ENCODE results near the gene SH3BP4.

The SH3BP4 gene

GRCh38 chr2:234951664-234952269, at the start of gene SH3BP4:
Gene SH3BP4 (plus strand): TSS chr2:234952017. CDS start chr2:235035003, 82,986 bp downstream.
- in situ Hi-C loops (cut with MboI; ENCODE audit: low sequenced_read_pairs) = no loop called here

- in situ Hi-C loops (cut with MboI; ENCODE audit: low sequenced_read_pairs) = no loop called here
Observed at GRCh38 chr2:234904785-234905184, 47.0 kb upstream of the SH3BP4 start.

GRCh38 chr2:234905547-234906265, 46.1 kb upstream of the SH3BP4 start:
- in situ Hi-C loops (cut with MboI; ENCODE audit: low sequenced_read_pairs) = no loop called here

GRCh38 chr2:234910186-234910679, 41.6 kb upstream of the SH3BP4 start:
- in situ Hi-C loops (cut with MboI; ENCODE audit: low sequenced_read_pairs) = no loop called here

- in situ Hi-C loops (cut with MboI; ENCODE audit: low sequenced_read_pairs) = no loop called here
Observed at GRCh38 chr2:234911271-234911670, 40.5 kb upstream of the SH3BP4 start.

- in situ Hi-C loops (cut with MboI; ENCODE audit: low sequenced_read_pairs) = no loop called here
Observed at GRCh38 chr2:234912437-234912836, 39.4 kb upstream of the SH3BP4 start.

- in situ Hi-C loops (cut with MboI; ENCODE audit: low sequenced_read_pairs) = no loop called here
Observed at GRCh38 chr2:234913208-234913626, 38.6 kb upstream of the SH3BP4 start.

- in situ Hi-C loops (cut with MboI; ENCODE audit: low sequenced_read_pairs) = no loop called here
Observed at GRCh38 chr2:234914371-234915154, 37.3 kb upstream of the SH3BP4 start.

- in situ Hi-C loops (cut with MboI; ENCODE audit: low sequenced_read_pairs) = no loop called here
Observed at GRCh38 chr2:234916674-234917073, 35.1 kb upstream of the SH3BP4 start.

GRCh38 chr2:234917211-234917975, 34.4 kb upstream of the SH3BP4 start:
- in situ Hi-C loops (cut with MboI; ENCODE audit: low sequenced_read_pairs) = no loop called here

- in situ Hi-C loops (cut with MboI; ENCODE audit: low sequenced_read_pairs) = no loop called here
Observed at GRCh38 chr2:234919711-234920110, 32.1 kb upstream of the SH3BP4 start.

- in situ Hi-C loops (cut with MboI; ENCODE audit: low sequenced_read_pairs) = no loop called here
Observed at GRCh38 chr2:234920836-234921235, 31.0 kb upstream of the SH3BP4 start.

- in situ Hi-C loops (cut with MboI; ENCODE audit: low sequenced_read_pairs) = no loop called here
Observed at GRCh38 chr2:234929002-234929401, 22.8 kb upstream of the SH3BP4 start.

- in situ Hi-C loops (cut with MboI; ENCODE audit: low sequenced_read_pairs) = no loop called here
Observed at GRCh38 chr2:234930397-234930796, 21.4 kb upstream of the SH3BP4 start.

- in situ Hi-C loops (cut with MboI; ENCODE audit: low sequenced_read_pairs) = no loop called here
Observed at GRCh38 chr2:234931371-234931770, 20.4 kb upstream of the SH3BP4 start.

GRCh38 chr2:234932591-234933168, 19.1 kb upstream of the SH3BP4 start:
- in situ Hi-C loops (cut with MboI; ENCODE audit: low sequenced_read_pairs) = no loop called here

- in situ Hi-C loops (cut with MboI; ENCODE audit: low sequenced_read_pairs) = no loop called here
Observed at GRCh38 chr2:234935311-234935710, 16.5 kb upstream of the SH3BP4 start.

GRCh38 chr2:234939576-234939975, 12.2 kb upstream of the SH3BP4 start:
- in situ Hi-C loops (cut with MboI; ENCODE audit: low sequenced_read_pairs) = no loop called here

GRCh38 chr2:234939996-234940395, 11.8 kb upstream of the SH3BP4 start:
- in situ Hi-C loops (cut with MboI; ENCODE audit: low sequenced_read_pairs) = no loop called here

- in situ Hi-C loops (cut with MboI; ENCODE audit: low sequenced_read_pairs) = no loop called here
Observed at GRCh38 chr2:234940527-234940926, 11.3 kb upstream of the SH3BP4 start.
